NCI-H82 treated with DMSO at 0.1 percent for 48 hours (cell line): ENCODE measurements around the gene TMEM126B.
"Not testable (repeated sequence)": the region's sequence is repeated elsewhere in the genome, so short reads cannot be mapped to it uniquely, and the experiment has no call there.

ENCODE experiments used
- DNase-seq: peaks from one replicate; lab custom pipeline; 2025; ENCODE audit not compliant: unreplicated experiment; lab: John Stamatoyannopoulos, UW

The TMEM126B gene

GRCh38 chr11:85647604-85648299 lies 19.4 kb downstream of the TMEM126B start, which contains the start of gene TMEM126A:
Gene TMEM126A, plus strand, starts transcription at chr11:85647967. Its CDS starts 2,289 bp downstream, at chr11:85650256.
- DNase-seq: peak; percentile 76

DNA sequence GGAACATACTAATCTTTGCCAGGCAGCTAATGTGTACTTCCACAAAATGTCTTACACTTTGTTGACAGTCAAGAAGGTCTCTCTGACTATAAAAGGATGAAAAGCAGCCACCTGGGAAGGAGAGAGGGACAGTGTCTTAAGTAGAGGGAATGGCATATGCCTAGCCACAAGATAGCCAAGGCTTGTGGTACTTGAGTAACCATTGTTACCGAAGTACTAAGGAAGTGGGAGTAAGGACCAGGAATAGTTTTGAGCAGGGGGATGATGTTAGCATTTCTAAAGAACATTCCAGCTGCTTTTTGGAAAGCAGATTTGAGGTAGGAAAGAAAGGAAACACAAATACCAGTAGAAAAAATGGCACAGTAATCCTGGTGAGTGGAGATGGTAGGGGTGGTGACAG lies 22.7 kb downstream of the TMEM126B start:
- no peak for DNase-seq

- no peak for DNase-seq
These were observed 24.5 kb downstream of the TMEM126B start for GRCh38 chr11:85652786-85653447.

- DNase-seq: not testable (repeated sequence)
These were observed 25.9 kb downstream of the TMEM126B start for GRCh38 chr11:85654343-85654742.

DNA sequence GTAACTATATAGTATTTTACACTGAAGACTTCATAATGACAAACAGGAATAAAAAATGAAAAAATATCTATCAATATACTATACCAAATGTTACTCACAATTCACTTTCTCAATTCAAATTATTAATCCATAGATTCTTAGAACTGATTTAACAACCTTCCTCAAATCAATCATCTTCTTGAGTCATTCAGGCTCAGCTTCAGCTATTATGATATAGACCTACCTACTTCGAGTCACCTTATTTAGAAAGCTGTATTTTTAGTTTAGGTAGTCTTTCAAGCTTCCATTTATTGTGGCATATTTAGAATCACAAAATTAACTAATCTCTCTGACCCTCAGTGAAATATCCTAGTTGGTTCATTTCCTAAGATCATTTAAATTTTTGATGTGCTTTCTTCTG lies 28.4 kb downstream of the TMEM126B start:
- no peak for DNase-seq

GRCh38 chr11:85658180-85658579 lies 29.8 kb downstream of the TMEM126B start:
- DNase-seq: no peak

DNA sequence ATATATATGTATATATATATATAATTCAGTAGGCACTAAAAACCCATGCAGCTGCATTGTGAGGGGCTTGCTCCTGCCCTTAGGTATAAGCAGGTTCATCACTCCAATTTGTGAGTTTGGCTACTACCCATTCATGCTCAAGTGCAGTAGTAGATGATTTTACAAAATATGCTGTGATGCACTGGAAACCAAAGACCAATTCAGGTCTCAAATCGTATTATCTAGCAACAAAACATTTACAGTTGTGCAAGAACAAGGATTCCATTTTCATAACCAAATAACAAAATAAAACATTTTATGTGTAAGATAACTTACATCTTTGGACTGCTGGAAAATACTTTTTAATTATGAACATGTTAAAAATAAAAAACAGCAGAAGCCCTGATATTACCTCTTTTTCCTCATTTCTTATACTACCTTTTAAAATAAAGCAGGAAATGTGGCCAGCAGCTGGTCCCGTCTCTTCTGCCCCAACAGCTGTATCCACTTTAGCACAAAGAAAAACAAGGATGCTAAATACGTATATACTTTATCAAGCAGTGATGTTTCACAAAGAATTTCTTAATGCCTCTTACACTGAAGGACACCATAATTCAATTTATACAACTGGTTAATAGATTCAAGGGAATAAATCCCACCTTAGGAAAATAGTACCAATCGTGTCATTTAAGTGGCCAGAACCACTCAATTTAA lies 33.7 kb downstream of the TMEM126B start:
- no peak for DNase-seq

- DNase-seq: no peak
These were observed 34.8 kb downstream of the TMEM126B start for GRCh38 chr11:85663080-85663752.

DNA sequence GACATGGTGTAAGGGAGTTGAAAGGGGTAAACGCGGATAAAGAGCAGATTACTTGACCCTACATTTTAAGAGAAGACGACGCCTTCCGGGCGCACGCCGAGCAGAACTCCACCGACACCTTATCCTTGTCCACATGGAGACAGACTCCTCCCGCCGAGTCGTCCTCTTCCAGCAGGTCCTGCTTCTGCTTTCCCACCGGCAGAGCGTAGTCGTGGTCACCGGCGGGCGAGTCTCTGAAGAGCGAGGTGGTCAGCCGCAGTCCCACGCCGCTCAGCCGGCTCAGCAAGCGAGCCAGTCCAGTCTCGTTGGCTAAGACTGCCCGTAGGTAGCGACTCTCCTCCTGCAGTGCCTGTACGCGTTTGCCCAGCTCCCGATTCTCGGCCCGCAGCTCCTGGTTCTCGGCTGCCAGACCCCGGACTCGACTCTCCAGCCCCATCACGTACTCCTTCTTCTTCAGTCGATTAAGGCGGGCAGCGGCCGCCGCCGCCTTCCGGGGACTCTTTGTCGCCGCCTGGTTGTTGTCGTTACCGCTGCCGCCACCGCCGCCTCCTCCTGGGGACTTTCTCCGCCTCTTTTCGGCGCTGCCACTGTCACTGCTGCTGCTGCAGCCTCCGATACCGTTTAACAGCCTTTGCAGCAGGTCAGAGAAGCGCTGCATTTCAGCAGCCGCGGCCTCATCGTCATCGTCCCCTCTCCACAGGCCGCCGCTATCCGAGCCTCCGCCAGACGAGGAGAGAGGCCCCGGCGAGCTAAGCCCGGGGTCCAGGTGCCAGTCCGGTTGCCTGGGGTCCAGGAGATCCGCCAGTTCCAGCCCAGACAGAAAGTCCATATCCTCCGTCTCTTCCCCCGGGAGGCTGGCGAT lies 35.6 kb downstream of the TMEM126B start:
- DNase-seq: peak; percentile 30

DNA sequence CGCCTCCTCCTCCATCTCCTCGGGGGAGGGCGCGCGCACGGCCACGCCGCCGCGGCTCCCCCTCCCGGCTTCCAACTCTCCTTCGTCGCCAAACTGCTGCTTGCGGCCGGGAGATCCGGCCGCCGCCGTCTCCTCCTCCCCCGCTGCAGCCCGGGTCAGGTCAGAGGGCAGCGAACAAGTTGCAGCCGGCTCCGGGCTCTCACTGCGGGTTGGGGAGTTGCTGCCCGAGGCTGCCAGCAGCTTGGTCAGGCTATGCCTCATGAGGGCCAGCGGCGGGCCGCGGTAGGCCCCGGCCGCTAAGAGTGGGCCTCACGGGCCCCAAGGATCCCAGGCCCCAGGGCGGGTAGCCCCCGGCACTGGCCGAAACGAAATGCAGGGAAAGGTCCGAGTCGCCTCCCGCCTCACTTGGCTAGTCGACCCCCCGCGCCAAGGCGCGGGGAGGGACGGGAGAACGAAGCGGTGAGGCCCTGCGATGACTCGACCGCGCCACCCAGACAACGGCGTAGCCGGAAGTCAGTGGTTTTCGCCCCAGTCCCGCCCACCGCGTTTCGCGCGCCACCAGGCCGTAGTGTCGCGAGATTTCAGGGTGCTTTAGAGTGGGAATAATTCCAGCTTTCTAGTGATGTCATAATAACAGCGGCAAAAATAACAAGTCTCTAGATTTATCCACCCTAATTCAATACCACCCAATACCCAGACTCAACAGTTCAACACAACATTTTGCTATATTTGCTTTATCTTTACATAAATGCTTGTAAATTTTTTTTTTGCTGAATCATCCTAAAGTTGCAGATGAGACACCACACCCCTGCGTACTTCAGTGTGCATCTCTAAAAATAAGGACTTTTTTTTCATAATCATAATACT lies 36.5 kb downstream of the TMEM126B start, which contains the start of gene CREBZF:
TSS of gene CREBZF (minus strand) at position 515 of the 867 bp plus-strand sequence. CDS start at position 261, 254 bp downstream.
- peak; percentile 87 for DNase-seq

DNA sequence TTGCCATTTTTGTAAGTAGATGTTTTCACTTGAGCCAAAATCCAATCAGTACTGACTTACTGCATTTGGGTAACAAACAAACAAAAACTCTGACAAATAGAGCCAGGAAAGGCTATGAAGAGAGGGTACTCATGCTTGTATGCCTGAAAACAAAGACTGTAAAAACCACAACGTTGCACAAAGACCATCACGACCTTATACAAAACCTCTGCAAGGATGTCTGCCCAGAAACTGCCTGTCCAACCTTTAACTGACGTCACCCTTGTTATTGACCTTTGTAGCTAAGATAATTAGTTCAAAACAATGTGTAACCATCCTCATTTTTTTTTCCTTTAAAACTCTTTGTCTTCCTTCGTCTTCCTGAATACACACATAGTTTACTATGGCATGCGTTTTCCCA lies 37.3 kb downstream of the TMEM126B start:
- DNase-seq: no peak

DNA sequence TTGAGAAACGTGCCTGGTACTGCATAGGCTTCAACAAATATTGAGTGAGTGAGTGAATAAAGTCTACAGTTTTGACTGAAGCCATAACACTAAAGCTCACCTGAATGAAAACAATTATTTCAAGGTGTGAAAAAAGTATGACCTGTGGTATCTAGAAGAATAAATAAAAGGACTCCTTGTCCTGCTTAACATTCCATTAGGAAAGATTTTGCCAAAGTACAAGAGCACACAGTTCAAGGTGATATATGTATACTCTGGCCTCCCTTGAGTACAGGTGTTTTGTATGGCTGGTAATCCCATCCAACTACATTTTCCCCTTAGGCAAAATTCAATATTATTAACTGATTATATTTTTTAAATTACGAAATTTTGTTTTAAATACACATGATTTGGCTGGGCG lies 38.3 kb downstream of the TMEM126B start:
- DNase-seq: no peak

GRCh38 chr11:85668157-85668556 lies 39.8 kb downstream of the TMEM126B start:
- DNase-seq: no peak

GRCh38 chr11:85670949-85671663 lies 42.7 kb downstream of the TMEM126B start:
- DNase-seq: not testable (repeated sequence)

- no peak for DNase-seq
These were observed 43.9 kb downstream of the TMEM126B start for GRCh38 chr11:85672105-85672902.

DNA sequence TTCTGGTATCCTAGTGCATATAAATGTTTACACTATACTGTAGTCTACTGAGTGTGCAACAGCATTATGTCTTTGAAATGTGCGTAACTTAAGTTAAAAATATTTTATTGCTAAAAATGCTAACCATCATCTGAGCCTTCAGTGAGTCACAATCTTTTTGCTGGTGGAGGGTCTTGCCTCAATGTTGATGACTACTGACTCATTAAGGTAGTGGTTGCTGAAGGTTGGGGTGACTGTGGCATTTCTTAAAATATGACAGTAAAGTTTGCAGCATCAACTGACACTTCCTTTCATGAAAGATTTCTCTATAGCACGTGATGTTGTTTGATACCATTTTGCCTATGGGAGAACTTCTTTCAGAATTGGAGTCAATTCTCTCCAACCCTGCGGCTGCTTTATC lies 45.0 kb downstream of the TMEM126B start:
- DNase-seq: no peak

- DNase-seq: no peak
These were observed 51.2 kb downstream of the TMEM126B start for GRCh38 chr11:85679576-85679975.

GRCh38 chr11:85680897-85681296 lies 52.5 kb downstream of the TMEM126B start:
- DNase-seq: peak; percentile 46
